ENCODE data around the gene PDCD1. TPM values are rescaled to one million over a fixed set of nuclear protein-coding genes. Genes with fewer than 3 reads are reported as not detected.

PDCD1 gene
- total RNA-seq, 1 experiment from 2014 or later: 0.22 TPM

- ChIA-PET RAD21 (ENCODE audit: low non-redundant PET in 1 of 2, low total read pairs in 2 of 2, uncharacterized antibody in 2 of 2, unreplicated experiment in 2 of 2) (no interaction called here), CTCF (no interaction called here), POLR2A (no interaction called here)
- no peak overlapping the region for H3K4me3 ChIP-seq (replicated peaks in 1 of 2; ENCODE audit: low read depth in 1 of 2, low read length in 2 of 2)
- no peak overlapping the region for H3K27ac ChIP-seq (ENCODE audit: low read depth, low read length)
- no peak overlapping the region for H3K4me2 ChIP-seq (ENCODE audit: low read length)
- TF ChIP-seq JUND (IDR thresholded peaks at IDR 0.05) (no peak), ELF1 (IDR thresholded peaks at IDR 0.05; ENCODE audit: borderline replicate concordance, low read depth) (no peak), SP1 (IDR thresholded peaks at IDR 0.05; ENCODE audit: low read depth) (no peak), ZFX (IDR thresholded peaks at IDR 0.05) (no peak), FOSL1 (IDR thresholded peaks at IDR 0.05; ENCODE audit: low read depth) (no peak), ZBTB33 (IDR thresholded peaks at IDR 0.05; ENCODE audit: extremely low read depth, insufficient replicate concordance, low read length) (no peak), CTCF (IDR thresholded peaks at IDR 0.05 in 2 of 3, conservative IDR thresholded peaks at IDR 0.05 in 1 of 3; ENCODE audit: borderline replicate concordance in 1 of 3, insufficient read depth in 1 of 3, low read depth in 2 of 3, low read length in 2 of 3) (no peak), POLR2AphosphoS5 (IDR thresholded peaks at IDR 0.05; ENCODE audit: low read depth, low read length) (no peak), RAD21 (IDR thresholded peaks at IDR 0.05; ENCODE audit: low read depth) (no peak), TCF7L2 (IDR thresholded peaks at IDR 0.05; ENCODE audit: borderline replicate concordance, extremely low read depth, insufficient read depth, insufficient read length) (no peak), EGR1 (IDR thresholded peaks at IDR 0.05; ENCODE audit: low read depth) (no peak), EZH2phosphoT487 (IDR thresholded peaks at IDR 0.05; ENCODE audit: borderline replicate concordance) (no peak), MAX (IDR thresholded peaks at IDR 0.05) (no peak), SIN3A (IDR thresholded peaks at IDR 0.05; ENCODE audit: low read depth) (no peak), ZNF274 (IDR thresholded peaks at IDR 0.05; ENCODE audit: low read depth, low read length) (no peak), EZH2 (IDR thresholded peaks at IDR 0.05) (no peak), POLR2A (IDR thresholded peaks at IDR 0.05; ENCODE audit: borderline replicate concordance, extremely low read depth, insufficient read depth, insufficient read length) (no peak)
- ATAC-seq (no peak), DNase-seq (ENCODE audit: low read depth, low spot score) (no peak)
- H3K27me3 ChIP-seq (ENCODE audit: insufficient read depth, low read length): no peaks in the 10 kb centered on the region
- H3K9ac ChIP-seq (ENCODE audit: low read length): no peak overlapping the region
- H3K36me3 ChIP-seq (ENCODE audit: control insufficient read depth in 1 of 2, insufficient read depth in 2 of 2, low read length in 2 of 2): no peaks in the 10 kb centered on the region
- H3K79me2 ChIP-seq (ENCODE audit: insufficient read depth, low read length): no peaks in the 10 kb centered on the region
- H2AFZ ChIP-seq (ENCODE audit: low read depth, low read length, poor library complexity, severe bottlenecking): no peak overlapping the region
- intact Hi-C loops (cut with micrococcal nuclease): loop anchor here (5.0 to 10.0 kb wide), 2 partner anchors 330 to 528 kb away; partner anchors contain the start of genes BOK and FARP2
- H4K20me1 ChIP-seq (ENCODE audit: insufficient read depth): no peaks in the 10 kb centered on the region
- H3K4me1 ChIP-seq (ENCODE audit: control insufficient read depth in 1 of 2, insufficient read depth in 2 of 2, low read length in 2 of 2): peaks cover 10 to 23% of the 10 kb centered on the region in 2 experiments; a peak in 3 of 4 replicates
- no peaks in the 10 kb centered on the region for H3K9me2 ChIP-seq (ENCODE audit: insufficient read depth)
- BruUV-seq (replicated peaks): no TSS peak
- no peaks in the 10 kb centered on the region for H3K9me3 ChIP-seq (ENCODE audit: control insufficient read depth in 1 of 2, insufficient read depth in 1 of 2, low read depth in 1 of 2, low read length in 2 of 2)
Measured at GRCh38 chr2:241884951-241885290, 26.2 kb upstream of the PDCD1 start.

Measured in HCT116 (cell line).